K562 (cell line): ENCODE data around the gene IARS1. TPM values are rescaled to one million over a fixed set of nuclear protein-coding genes. Genes with fewer than 3 reads are reported as not detected.

Experiments used
- ARID1B ChIP-seq: fragments of 450-650 bp; IDR thresholded peaks from 2 replicates; pipeline ENCODE4 v1.6.1; 2016; ENCODE audit warnings: antibody characterized with exemption, mild to moderate bottlenecking, inconsistent platforms
- BRCA1 ChIP-seq, 2 experiments: fragments of 450-650 bp in 1 of 2; sonication (generic) in 1 of 2; formaldehyde crosslinking in 1 of 2; IDR thresholded peaks; 2 replicates each; pipeline versions ENCODE4 v1.5.0 to v1.6.1; 2017 to 2020; ENCODE audit warnings: mild to moderate bottlenecking in 1 of 2, missing genetic modification reagents in 1 of 2
- BRD4 ChIP-seq: fragments of 200-600 bp; sonication (generic); IDR thresholded peaks from 2 replicates; pipeline ENCODE4 v1.6.1; 2017; ENCODE audit warnings: inconsistent platforms
- CBX2 ChIP-seq: fragments of 200-600 bp; sonication (generic); IDR thresholded peaks from one replicate; pipeline ENCODE4 v1.6.1; 2012; ENCODE audit warnings: mild to moderate bottlenecking, low read length, inconsistent platforms; ENCODE audit not compliant: insufficient read depth, poor library complexity, severe bottlenecking
- CBX3 ChIP-seq, 2 experiments: IDR thresholded peaks; 1 replicate in 1 of 2; 2 replicates in 1 of 2; pipeline ENCODE4 v1.6.1; 2012; ENCODE audit warnings: inconsistent platforms in 2 of 2, low read length in 2 of 2, borderline replicate concordance in 1 of 2, control low read depth in 1 of 2
- EHMT2 ChIP-seq: fragments of 450-650 bp; IDR thresholded peaks from 2 replicates; pipeline ENCODE4 v1.6.1; 2018; ENCODE audit warnings: antibody characterized with exemption
- FOXK2 ChIP-seq, 2 experiments: fragments of 450-650 bp; IDR thresholded peaks in 1 of 2; conservative IDR thresholded peaks in 1 of 2; 2 replicates each; pipeline ENCODE4 v1.6.1; 2016; ENCODE audit warnings: low read depth in 2 of 2, mild to moderate bottlenecking in 1 of 2
- GATAD2A ChIP-seq: fragments of 450-650 bp; IDR thresholded peaks from 2 replicates; pipeline ENCODE4 v1.6.1; 2017
- GTF2A2 ChIP-seq: IDR thresholded peaks from 2 replicates; pipeline ENCODE4 v1.6.1; 2016; ENCODE audit warnings: mild to moderate bottlenecking, missing genetic modification characterization, missing compliant biosample characterization
- HCFC1 ChIP-seq: IDR thresholded peaks from 2 replicates; pipeline ENCODE4 v1.6.1; 2012; ENCODE audit warnings: low read depth, low read length, improper control_type of control experiment
- HOMEZ ChIP-seq: fragments of 250-450 bp; sonication (Bioruptor Pico); IDR thresholded peaks from 2 replicates; pipeline ENCODE4 v1.4.0; 2020; ENCODE audit warnings: mild to moderate bottlenecking, moderate library complexity
- HSF4 ChIP-seq: fragments of 250-450 bp; sonication (Bioruptor Pico); IDR thresholded peaks from 2 replicates; pipeline ENCODE4 v2.1.2; 2022; ENCODE audit warnings: mild to moderate bottlenecking, moderate library complexity, borderline replicate concordance
- MXI1 ChIP-seq: IDR thresholded peaks from 2 replicates; pipeline ENCODE4 v1.6.1; 2011; ENCODE audit warnings: low read depth, mild to moderate bottlenecking, improper control_type of control experiment, low read length
- NCOR1 ChIP-seq: fragments of 450-650 bp; IDR thresholded peaks from 2 replicates; pipeline ENCODE4 v1.6.1; 2016; ENCODE audit warnings: mild to moderate bottlenecking, moderate library complexity
- PKNOX1 ChIP-seq: fragments of 450-650 bp; IDR thresholded peaks from 2 replicates; pipeline ENCODE4 v1.6.1; 2016
- POLR3A ChIP-seq: IDR thresholded peaks from 2 replicates; pipeline ENCODE4 v1.6.1; 2011; ENCODE audit warnings: borderline replicate concordance, mild to moderate bottlenecking, moderate library complexity; ENCODE audit not compliant: insufficient read length, insufficient read depth; ENCODE audit errors: extremely low read depth
- RERE ChIP-seq: sonication (generic); formaldehyde crosslinking; IDR thresholded peaks from 2 replicates; pipeline ENCODE4 v1.8.0; 2023; ENCODE audit warnings: missing genetic modification reagents, mild to moderate bottlenecking, borderline replicate concordance
- SMARCB1 ChIP-seq: IDR thresholded peaks from 2 replicates; pipeline ENCODE4 v1.6.1; 2011; ENCODE audit warnings: improper control_type of control experiment, low read depth; ENCODE audit not compliant: insufficient read length
- STAT5B ChIP-seq: fragments of 250-450 bp; sonication (Bioruptor Pico); IDR thresholded peaks from 2 replicates; pipeline ENCODE4 v1.8.0; 2021; ENCODE audit warnings: mild to moderate bottlenecking, inconsistent platforms
- ZBTB2 ChIP-seq: fragments of 450-650 bp; IDR thresholded peaks from 2 replicates; pipeline ENCODE4 v1.6.1; 2016; ENCODE audit warnings: antibody characterized with exemption
- polyA plus RNA-seq, 8 experiments: library from polyadenylated mRNA; depleted of rRNA in 4 of 8; stranded (reverse) in 5 of 8; unstranded in 3 of 8; fragments of >200 nt; fragmentation: Nextera tagmentation in 2 of 8; fragmentation: Illumina TruSeq in 1 of 8; extraction: Ambion mirVana in 2 of 8; extraction: Trizol in 1 of 8; gene quantifications; 2 replicates each; pipeline versions ENCODE4 v1.2.1 to v1.2.3, GENCODE V29; 2011 to 2014; ENCODE audit warnings: inconsistent platforms in 1 of 8, missing spikeins in 1 of 8
- total RNA-seq, 7 experiments: library from RNA; depleted of rRNA in 6 of 7; stranded (reverse); fragments of >200 nt in 6 of 7; fragmentation: Illumina TruSeq in 2 of 7; extraction: Trizol in 2 of 7; gene quantifications; 2 replicates each; pipeline versions ENCODE4 v1.2.1 to v1.2.3, GENCODE V29; 2011 to 2021; ENCODE audit warnings: low replicate concordance in 1 of 7

Gene IARS1
- total and polyA plus RNA-seq, 9 of the 15 experiments (the other 6 are each of a cell fraction or from before 2014, with no cell fraction given): 119 to 371 (median 234) TPM

GRCh38 chr9:92295240-92295790 is 1.8 kb upstream of the IARS1 start (continued):
- TF ChIP-seq ZBTB2 (peak; percentile 77), CBX3 (IDR thresholded peaks at IDR 0.05; ENCODE audit: borderline replicate concordance in 1 of 2, low read length in 2 of 2) (no peak), GTF2A2 (tag) (no peak), EHMT2 (peak; percentile 20; the same call in 1 of the 2 replicates), SMARCB1 (no peak), POLR3A (no peak), MXI1 (no peak), RERE (CRISPR knock-in tag) (no peak), STAT5B (no peak), BRD4 (no peak), CBX2 (no peak), FOXK2 (conservative IDR thresholded peaks at IDR 0.05 in 1 of 2, IDR thresholded peaks at IDR 0.05 in 1 of 2; ENCODE audit: low read depth in 2 of 2) (no peak), BRCA1 (IDR thresholded peaks at IDR 0.05) (no peak), BRCA1 (CRISPR knock-in tag; IDR thresholded peaks at IDR 0.05) (no peak), HSF4 (no peak), HCFC1 (no peak), ARID1B (peak; percentile 77), GATAD2A (no peak), HOMEZ (CRISPR knock-in tag) (no peak), NCOR1 (peak; percentile 66), PKNOX1 (no peak)
